ENCODE results near the gene EEF1G.

EEF1G gene

DNA sequence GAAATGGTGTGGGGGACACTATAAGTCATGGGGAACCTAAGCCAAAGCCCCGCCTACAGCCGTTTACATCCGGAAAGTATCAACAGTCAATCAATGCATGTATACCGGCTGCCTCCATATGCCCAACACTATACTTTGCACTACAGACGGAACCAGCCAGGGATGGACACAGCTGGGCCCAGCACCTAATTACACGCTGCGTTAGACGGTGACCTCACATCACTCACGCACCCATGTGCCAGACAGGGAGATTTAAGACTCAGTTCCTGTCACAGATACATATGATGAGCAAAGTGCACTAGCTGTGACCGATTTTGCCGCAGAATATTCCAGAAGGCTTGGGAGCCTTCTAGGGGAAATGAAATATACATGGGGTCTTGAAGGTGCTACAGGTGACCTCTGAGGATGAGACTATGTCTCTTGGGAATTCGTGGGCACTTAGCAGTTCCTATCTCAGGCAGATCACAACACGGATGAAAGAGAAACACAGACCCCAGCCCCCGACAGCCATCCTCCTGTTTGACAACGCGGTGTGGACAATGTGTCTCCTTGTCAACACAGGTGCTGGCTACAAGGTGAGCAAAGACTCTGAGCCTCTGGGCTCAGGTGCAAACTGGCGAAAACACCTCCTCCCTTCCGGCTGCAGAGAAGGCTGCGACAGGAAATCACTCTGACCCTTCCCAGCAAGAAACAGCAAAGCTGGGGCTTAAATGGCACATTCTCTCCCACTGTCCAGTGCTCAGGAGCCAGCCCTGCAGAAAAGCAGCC is 35.0 kb downstream of the EEF1G start:
- DNase-seq = no peak

DNA sequence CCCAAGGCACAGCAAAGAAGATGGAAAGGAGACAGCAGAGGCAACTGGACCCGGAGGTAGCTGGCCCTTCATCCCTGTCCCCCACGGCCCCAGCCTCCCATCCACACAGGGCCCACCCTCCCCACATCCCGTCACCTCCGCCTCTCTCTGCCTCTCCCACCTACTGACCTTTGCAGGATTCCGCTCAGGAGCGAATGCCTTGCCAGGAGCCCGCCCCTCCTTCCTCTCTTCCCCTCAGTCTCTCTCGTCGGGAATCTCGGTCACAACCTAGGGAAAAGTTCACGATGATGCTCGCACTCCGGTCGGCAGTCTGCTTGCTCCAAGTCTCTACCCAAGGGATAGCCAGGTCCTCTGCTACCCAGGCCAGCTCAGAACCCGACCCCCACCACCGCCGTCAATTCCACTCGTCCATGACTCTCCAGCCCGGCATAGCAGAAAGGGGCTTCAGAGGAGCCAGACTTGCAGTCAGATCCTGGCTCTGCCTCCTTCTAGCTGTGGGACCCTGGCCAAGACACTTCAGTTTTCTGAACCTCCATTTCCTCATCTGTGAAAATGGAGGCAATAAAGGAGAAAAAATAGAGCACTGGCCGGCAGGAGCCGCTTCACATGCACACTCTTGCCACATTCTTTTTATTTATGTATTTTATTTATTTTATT is 37.3 kb downstream of the EEF1G start:
- no peak for DNase-seq

DNA sequence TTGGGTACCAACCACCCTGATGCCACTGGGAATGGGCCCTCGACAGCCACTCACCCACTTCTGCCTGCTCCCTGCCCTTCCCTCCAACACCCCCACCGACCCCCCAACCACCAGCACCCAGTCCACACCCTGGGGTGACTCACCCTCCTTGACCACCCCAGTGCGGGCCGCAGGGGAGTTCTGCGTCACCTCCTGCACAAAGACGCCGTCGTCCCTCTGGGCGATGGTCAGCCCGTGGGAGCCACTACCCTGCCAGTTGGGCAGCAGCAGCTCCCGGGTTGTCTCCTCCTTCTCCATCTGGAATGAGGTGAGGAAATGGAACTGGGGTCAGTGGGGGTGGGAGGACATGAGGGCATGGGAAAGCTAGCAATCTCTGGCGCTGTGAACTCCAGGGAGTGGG is 37.9 kb downstream of the EEF1G start:
- DNase-seq = no peak

DNA sequence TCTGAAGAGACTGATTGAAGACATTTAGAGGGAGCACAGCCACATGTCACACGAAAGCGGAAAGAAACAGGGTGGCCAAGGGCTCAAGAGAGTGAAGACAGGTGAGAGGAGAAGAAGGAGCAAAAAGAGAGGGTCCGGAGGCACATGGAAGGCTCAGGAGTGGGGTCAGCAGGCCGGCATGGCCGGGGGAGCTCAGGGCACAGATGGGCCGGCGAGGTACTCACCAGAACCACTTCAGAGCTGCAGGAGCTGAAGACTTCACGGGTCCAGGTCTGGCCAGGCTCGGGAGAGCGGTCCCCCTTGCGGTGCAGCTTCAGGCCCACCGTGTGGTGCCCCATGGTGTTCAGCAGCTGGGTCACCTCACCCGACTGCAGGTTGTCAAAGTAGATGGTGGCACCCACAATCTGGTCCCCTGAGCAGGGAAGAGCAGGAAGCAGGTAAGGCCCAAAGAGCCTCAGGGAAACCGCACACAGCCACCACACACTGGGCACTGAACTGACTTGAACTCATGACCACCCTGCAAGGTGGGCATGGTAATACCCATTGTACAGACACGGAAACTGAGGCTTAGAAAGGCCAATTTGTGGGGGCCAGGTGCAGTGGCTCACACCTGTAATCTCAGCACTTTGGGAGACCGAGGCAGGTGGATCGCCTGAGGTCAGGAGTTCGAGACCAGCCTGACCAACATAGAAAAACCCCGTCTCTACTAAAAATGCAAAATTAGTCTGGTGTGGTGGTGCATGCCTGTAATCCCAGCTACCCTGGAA is 38.7 kb downstream of the EEF1G start:
- no peak for DNase-seq

DNA sequence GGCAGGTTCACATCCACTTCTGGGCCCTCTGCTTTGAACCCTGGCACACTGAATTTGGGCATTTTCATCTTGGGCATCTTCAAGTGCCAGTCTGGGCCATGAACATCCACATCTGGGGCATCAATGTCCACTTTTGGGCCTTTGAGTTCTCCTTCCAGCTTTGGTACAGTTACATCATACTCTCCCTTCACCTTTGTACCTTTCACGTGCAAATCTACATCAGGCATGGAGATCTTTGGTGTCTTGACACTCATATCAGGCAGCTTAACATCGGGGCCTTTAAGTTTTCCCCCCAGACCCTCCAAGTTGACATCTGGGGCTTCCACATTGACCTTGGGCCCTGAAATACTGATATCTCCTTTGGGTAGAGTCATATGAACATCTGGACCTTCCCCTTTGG is 41.6 kb downstream of the EEF1G start:
- DNase-seq = no peak

DNA sequence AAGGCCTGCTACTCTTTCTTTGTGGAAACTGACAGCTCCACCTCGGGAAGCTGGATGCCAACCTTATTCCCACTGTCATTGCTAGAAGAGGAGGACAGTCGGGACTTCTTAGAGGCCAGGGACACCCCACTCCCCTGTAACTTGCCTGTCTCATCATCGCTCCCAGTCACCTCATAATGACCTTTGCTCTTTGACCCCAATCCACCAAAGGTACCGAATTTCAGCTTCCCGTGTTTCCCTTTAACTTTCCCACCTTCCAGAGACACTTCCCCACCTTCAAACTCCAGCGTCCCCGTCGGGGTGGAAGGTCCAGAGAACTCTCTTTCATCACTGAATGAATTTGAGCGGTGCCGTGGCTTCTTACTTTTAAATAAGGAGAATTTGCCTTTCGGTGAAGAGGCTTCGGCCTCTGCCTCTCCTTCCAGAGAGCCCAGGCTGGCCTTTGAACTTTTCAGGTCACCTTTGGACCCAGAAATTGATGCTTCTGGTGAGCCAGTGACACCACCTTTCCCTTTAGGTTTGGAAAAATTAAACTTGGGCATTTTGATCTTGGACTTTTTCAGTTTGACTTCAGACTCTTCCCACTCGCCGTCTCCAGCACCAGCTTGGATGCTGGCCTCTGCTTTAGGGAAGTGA is 56.8 kb downstream of the EEF1G start:
- no peak for DNase-seq

DNA sequence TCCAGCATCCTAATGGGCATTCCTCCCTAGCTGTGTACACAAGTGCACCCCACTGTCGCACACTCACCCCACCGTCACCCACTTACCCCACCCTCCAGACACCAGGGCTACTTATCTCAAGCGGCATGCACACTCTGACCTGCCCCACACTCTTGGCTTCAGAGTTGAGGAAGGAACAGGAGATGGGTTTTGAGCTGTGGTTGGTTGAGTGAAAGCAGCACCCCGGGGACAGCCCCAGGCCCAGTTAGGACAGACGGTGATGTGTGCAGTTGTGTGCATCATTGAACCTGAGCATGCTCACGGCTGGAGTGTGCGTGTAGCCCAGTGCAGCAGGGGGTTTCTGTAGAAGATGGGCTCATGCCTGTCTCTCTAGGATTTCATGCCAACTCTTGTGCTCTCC is 59.5 kb downstream of the EEF1G start:
- no peak for DNase-seq

DNA sequence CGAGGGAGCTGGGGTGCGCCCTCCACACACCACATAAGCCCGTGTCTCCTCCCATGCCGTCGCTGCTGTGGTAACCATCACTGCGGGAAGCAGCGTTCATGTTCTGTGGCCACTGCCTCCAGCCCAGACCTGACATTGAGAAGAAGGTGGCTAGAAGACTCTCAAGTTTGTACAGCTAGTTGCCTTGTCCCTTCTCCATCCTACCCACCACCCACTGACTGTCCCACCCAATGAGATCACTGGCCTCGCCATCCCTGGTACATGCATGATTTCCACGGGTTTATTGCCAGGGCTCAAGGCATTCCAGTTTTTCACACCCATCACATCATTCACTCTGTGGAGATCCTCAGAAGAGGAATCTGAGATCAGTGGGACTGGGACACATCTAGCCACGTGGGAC is 60.1 kb downstream of the EEF1G start:
- no peak for DNase-seq

DNA sequence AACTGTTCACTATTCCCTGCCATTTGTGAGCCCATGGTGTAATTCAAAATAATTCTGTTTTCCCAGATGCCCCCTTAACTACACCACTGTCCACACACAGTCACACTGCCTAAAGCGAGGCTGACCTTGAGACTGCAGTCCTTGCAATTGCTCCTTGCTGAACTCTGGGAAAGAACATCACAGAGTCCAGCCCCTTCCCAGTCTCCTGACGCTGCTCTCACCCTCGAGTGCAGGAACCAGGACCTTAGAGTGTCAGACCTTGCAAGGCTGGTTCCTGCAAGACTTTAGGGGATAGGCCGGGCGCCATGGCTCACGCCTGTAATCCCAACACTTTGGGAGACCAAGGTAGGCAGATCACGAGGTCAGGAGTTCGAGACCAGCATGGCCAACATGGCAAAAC is 60.7 kb downstream of the EEF1G start:
- no peak for DNase-seq

Measured in activated CD4-positive, alpha-beta T cell treated with anti-CD3 and anti-CD28 coated beads, Interleukin-10, Interleukin-2, amounts not matched to agents 100 ng/mL and 50 ng/mL, durations not matched to agents 16 hours and 8 hours (primary cell).